A549 (cell line): Measurements from ENCODE around the gene PLA2G4F.

Source experiments
- CEBPB ChIP-seq, 2 experiments: fragments of >200 bp in 1 of 2; sonication (Bioruptor Twin) in 1 of 2; formaldehyde crosslinking in 1 of 2; IDR thresholded peaks; 2 replicates each; pipeline ENCODE4 v1.6.1; 2012 to 2016
- CHD4 ChIP-seq: fragments of 200-600 bp; sonication (generic); IDR thresholded peaks from 2 replicates; pipeline ENCODE4 v1.6.1; 2016; ENCODE audit warnings: antibody characterized with exemption, mild to moderate bottlenecking, borderline replicate concordance
- EP300 ChIP-seq, 2 experiments: fragments of >200 bp; sonication (Bioruptor Twin); formaldehyde crosslinking; IDR thresholded peaks; 2 replicates in 1 of 2; 3 replicates in 1 of 2; pipeline ENCODE4 v1.6.1; 2016 to 2017
- HOXA7 ChIP-seq: fragments of 250-450 bp; sonication (Bioruptor Pico); IDR thresholded peaks from 2 replicates; pipeline ENCODE4 v1.5.0; 2020; ENCODE audit warnings: mild to moderate bottlenecking, moderate library complexity
- KDM5A ChIP-seq: fragments of 200-600 bp; sonication (generic); IDR thresholded peaks from 2 replicates; pipeline ENCODE4 v1.6.1; 2016; ENCODE audit warnings: antibody characterized with exemption, mild to moderate bottlenecking
- POLR2A ChIP-seq: IDR thresholded peaks from 2 replicates; pipeline ENCODE4 v1.6.1; 2012; ENCODE audit warnings: mild to moderate bottlenecking, low read length
- RAD21 ChIP-seq, 2 experiments: fragments of >200 bp in 1 of 2; sonication (Bioruptor Twin) in 1 of 2; formaldehyde crosslinking in 1 of 2; IDR thresholded peaks in 1 of 2; conservative IDR thresholded peaks in 1 of 2; 2 replicates in 1 of 2; 3 replicates in 1 of 2; pipeline ENCODE4 v1.6.1; 2012 to 2018; ENCODE audit warnings: inconsistent platforms in 1 of 2
- RCOR1 ChIP-seq: fragments of 150-350 bp; IDR thresholded peaks from 2 replicates; pipeline ENCODE4 v1.6.1; 2014; ENCODE audit warnings: antibody characterized with exemption, low read length, low read depth
- RFX5 ChIP-seq: fragments of 450-650 bp; IDR thresholded peaks from 2 replicates; pipeline ENCODE4 v1.7.1; 2014; ENCODE audit warnings: antibody characterized with exemption, mild to moderate bottlenecking, moderate library complexity
- ZFP36 ChIP-seq: fragments of 450-650 bp; IDR thresholded peaks from 2 replicates; pipeline ENCODE4 v1.6.1; 2014; ENCODE audit warnings: borderline replicate concordance; ENCODE audit not compliant: partially characterized antibody
- TF ChIP-seq, protein P1 (sequence below): fragments of 200-600 bp; sonication (generic); IDR thresholded peaks from 2 replicates; pipeline ENCODE4 v1.6.1; 2016; ENCODE audit warnings: antibody characterized with exemption, mild to moderate bottlenecking, moderate library complexity
- TF ChIP-seq, protein P2 (sequence below): fragments of >200 bp; sonication (Bioruptor Twin); formaldehyde crosslinking; IDR thresholded peaks from 3 replicates; pipeline ENCODE4 v1.5.1; 2016
- TF ChIP-seq, protein P3 (sequence below): IDR thresholded peaks from 2 replicates; pipeline ENCODE4 v1.6.1; 2012

DNA sequence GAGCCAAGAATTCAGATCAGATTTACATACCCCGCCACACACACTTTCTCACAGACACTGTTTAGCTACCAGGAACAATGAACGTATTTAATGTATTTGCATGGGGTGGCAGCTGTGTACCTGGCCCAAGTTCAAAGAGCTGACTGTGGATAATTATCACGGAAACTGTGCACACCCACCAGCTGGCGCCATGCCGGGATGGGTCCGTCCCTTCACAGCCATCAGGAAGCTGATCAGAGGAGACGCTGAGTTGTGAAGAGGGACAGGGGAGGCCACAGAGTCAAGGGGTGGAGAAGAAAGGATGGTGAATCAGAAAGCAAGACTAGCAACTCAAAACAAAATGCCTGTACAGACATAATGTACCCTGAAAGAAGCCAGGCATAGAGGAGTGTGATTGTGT, 49.0 kb downstream of the PLA2G4F start:
- TF ChIP-seq, protein P1, sequence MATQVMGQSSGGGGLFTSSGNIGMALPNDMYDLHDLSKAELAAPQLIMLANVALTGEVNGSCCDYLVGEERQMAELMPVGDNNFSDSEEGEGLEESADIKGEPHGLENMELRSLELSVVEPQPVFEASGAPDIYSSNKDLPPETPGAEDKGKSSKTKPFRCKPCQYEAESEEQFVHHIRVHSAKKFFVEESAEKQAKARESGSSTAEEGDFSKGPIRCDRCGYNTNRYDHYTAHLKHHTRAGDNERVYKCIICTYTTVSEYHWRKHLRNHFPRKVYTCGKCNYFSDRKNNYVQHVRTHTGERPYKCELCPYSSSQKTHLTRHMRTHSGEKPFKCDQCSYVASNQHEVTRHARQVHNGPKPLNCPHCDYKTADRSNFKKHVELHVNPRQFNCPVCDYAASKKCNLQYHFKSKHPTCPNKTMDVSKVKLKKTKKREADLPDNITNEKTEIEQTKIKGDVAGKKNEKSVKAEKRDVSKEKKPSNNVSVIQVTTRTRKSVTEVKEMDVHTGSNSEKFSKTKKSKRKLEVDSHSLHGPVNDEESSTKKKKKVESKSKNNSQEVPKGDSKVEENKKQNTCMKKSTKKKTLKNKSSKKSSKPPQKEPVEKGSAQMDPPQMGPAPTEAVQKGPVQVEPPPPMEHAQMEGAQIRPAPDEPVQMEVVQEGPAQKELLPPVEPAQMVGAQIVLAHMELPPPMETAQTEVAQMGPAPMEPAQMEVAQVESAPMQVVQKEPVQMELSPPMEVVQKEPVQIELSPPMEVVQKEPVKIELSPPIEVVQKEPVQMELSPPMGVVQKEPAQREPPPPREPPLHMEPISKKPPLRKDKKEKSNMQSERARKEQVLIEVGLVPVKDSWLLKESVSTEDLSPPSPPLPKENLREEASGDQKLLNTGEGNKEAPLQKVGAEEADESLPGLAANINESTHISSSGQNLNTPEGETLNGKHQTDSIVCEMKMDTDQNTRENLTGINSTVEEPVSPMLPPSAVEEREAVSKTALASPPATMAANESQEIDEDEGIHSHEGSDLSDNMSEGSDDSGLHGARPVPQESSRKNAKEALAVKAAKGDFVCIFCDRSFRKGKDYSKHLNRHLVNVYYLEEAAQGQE: no peak
- TF ChIP-seq, protein P2, sequence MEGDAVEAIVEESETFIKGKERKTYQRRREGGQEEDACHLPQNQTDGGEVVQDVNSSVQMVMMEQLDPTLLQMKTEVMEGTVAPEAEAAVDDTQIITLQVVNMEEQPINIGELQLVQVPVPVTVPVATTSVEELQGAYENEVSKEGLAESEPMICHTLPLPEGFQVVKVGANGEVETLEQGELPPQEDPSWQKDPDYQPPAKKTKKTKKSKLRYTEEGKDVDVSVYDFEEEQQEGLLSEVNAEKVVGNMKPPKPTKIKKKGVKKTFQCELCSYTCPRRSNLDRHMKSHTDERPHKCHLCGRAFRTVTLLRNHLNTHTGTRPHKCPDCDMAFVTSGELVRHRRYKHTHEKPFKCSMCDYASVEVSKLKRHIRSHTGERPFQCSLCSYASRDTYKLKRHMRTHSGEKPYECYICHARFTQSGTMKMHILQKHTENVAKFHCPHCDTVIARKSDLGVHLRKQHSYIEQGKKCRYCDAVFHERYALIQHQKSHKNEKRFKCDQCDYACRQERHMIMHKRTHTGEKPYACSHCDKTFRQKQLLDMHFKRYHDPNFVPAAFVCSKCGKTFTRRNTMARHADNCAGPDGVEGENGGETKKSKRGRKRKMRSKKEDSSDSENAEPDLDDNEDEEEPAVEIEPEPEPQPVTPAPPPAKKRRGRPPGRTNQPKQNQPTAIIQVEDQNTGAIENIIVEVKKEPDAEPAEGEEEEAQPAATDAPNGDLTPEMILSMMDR: no peak
- TF ChIP-seq RAD21 (conservative IDR thresholded peaks at IDR 0.05 in 1 of 2, IDR thresholded peaks at IDR 0.05 in 1 of 2) (no peak), HOXA7 (CRISPR knock-in tag) (no peak), POLR2A (no peak), ZFP36 (no peak), KDM5A (no peak), EP300 (IDR thresholded peaks at IDR 0.05) (no peak), RFX5 (no peak), CHD4 (no peak), RCOR1 (no peak), CEBPB (IDR thresholded peaks at IDR 0.05) (no peak)
- TF ChIP-seq, protein P3, sequence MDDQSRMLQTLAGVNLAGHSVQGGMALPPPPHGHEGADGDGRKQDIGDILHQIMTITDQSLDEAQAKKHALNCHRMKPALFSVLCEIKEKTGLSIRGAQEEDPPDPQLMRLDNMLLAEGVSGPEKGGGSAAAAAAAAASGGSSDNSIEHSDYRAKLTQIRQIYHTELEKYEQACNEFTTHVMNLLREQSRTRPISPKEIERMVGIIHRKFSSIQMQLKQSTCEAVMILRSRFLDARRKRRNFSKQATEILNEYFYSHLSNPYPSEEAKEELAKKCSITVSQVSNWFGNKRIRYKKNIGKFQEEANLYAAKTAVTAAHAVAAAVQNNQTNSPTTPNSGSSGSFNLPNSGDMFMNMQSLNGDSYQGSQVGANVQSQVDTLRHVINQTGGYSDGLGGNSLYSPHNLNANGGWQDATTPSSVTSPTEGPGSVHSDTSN: no peak
